Dendritic cell treated with granulocyte-macrophage colony-stimulating factor and Interleukin-4, amounts not matched to agents 40 ng/mL and 50 ng/mL, for 4 days (primary cell): Measurements from ENCODE around the gene OGFOD3.
A peak's percentile ranks its signal among the peaks of the same experiment; 100 is the strongest.
"Not testable (repeated sequence)": the region's sequence is repeated elsewhere in the genome, so short reads cannot be mapped to it uniquely, and the experiment has no call there.

Experiments used
- H3K27ac Mint-ChIP-seq: one replicate; pipeline ENCODE4 v1.8.0; 2022; ENCODE audit warnings: mild to moderate bottlenecking, mixed read lengths
- H3K27me3 Mint-ChIP-seq: one replicate; pipeline ENCODE4 v1.8.0; 2022; ENCODE audit warnings: mild to moderate bottlenecking, mixed read lengths
- H3K36me3 Mint-ChIP-seq: one replicate; pipeline ENCODE4 v1.8.0; 2022; ENCODE audit warnings: low read depth, mixed read lengths
- H3K4me1 Mint-ChIP-seq: one replicate; pipeline ENCODE4 v1.8.0; 2022; ENCODE audit warnings: low read depth, mixed read lengths
- H3K4me3 Mint-ChIP-seq: one replicate; pipeline ENCODE4 v1.8.0; 2022; ENCODE audit warnings: mild to moderate bottlenecking, moderate library complexity, mixed read lengths
- H3K9me3 Mint-ChIP-seq: one replicate; pipeline ENCODE4 v1.8.0; 2022; ENCODE audit warnings: mixed read lengths
- intact Hi-C: fragments of 100-400 bp; cut with micrococcal nuclease; formaldehyde crosslinking; loops from one replicate; pipeline ENCODE4 v1.15.0; 2022

The OGFOD3 gene

DNA sequence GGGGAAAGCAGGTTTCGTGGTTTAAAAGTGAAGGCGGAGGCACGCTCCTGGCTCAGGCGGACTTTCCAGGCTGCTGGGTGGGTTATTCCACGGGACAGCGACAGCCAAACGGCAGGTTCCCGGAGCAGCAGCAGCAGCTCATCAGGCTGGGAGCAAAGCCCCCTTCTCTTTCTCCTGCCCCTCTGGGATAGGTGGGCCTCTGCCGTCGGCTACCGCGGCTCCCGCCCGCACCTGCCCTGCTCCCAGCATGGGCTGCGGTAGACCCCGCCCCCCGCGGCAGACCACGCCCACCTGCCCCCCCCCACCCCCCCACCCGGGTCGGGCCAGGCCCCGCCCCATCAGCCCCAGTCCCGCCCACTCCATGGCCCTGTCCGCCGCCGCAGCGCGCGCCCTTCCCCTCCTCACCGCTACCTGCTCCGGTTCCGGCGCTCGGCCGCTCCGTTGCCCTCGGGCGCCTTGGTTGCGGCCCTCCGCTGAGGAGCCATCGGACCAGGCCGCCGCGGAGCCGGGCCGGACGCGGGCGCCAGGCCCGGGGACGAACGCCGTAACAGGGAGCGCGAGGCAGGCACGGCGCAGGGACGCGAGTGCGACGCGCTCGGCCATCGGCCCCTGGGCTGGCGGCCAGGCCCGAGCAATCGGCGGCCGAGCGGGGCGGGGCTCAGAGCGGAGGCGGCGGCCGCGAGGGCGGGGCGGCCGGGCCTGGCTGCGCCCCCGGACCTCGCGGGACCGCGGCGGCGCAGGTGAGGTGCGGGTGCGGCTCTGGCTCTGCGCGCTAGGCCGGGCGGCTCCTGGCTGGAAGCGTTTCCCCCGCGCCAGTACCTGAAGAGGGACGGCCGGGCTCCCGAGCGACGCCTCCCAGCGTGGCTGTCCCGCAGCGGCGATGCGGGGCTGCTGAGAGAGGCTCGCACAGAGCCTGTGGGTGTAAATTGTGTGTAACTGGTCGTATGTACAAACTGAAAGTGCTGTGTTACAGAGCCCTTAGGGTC is at the start of gene OGFOD3, which contains the start of gene HEXD:
Gene OGFOD3, minus strand, starts transcription at position 586 of the 986 bp plus-strand sequence. Its CDS starts 101 bp downstream, at position 485.
Gene HEXD, plus strand, starts transcription at position 347 of the 986 bp plus-strand sequence. CDS start 1,453 bp downstream, outside the sequence.
- H3K36me3 Mint-ChIP-seq: peaks cover 61% of the 10 kb centered on the region
- intact Hi-C loops: loop anchor here (5.0 kb wide), 1 partner anchor 34 kb away; the partner anchor contains the start of gene CYBC1

GRCh38 chr17:82465023-82465603 is 46.7 kb upstream of the OGFOD3 start:
- Mint-ChIP-seq H3K27ac (no peak overlapping the region), H3K36me3 (peaks cover 100% of the 10 kb centered on the region), H3K27me3 (no peaks in the 10 kb centered on the region), H3K4me1 (peaks cover 21% of the 10 kb centered on the region), H3K4me3 (no peak overlapping the region), H3K9me3 (no peaks in the 10 kb centered on the region)
- intact Hi-C loops: no loop called here

More for the DNA sequence above, at the start of gene OGFOD3, which contains the start of gene HEXD:
- Mint-ChIP-seq H3K27me3 (no peaks in the 10 kb centered on the region), H3K4me1 (peaks cover 24% of the 10 kb centered on the region), H3K9me3 (peaks cover 11% of the 10 kb centered on the region), H3K27ac (peak within 1 kb of the TSS; percentile 72), H3K4me3 (peak within 1 kb of the TSS; percentile 76)

DNA sequence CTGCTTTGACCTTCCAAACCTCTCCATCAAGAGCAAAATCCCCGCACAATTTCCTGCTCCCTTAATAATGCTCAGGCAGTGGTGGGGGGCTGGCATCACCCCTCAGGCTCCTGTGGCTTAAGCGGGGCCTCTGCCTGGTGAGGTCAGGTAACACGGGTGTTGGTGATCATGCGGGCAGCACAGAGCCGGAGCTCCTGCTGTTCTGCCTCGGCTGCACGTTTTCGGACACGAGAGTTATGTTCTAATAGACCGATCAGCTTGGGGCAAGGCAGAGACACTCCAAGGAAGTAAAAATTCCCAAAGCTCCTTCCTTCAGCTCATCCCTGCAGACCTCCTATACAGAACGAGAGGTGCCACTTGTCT is 46.2 kb upstream of the OGFOD3 start:
- H3K36me3 Mint-ChIP-seq: peaks cover 98% of the 10 kb centered on the region

GRCh38 chr17:82463925-82464566 is 45.7 kb upstream of the OGFOD3 start:
- Mint-ChIP-seq H3K4me3 (no peak overlapping the region), H3K4me1 (peaks cover 31% of the 10 kb centered on the region), H3K36me3 (peaks cover 96% of the 10 kb centered on the region), H3K9me3 (no peaks in the 10 kb centered on the region), H3K27me3 (no peaks in the 10 kb centered on the region), H3K27ac (peak overlapping the region; percentile 7)
- intact Hi-C loops: no loop called here

More for the DNA sequence above, 46.2 kb upstream of the OGFOD3 start:
- Mint-ChIP-seq H3K27ac (no peak overlapping the region), H3K27me3 (no peaks in the 10 kb centered on the region), H3K9me3 (no peaks in the 10 kb centered on the region), H3K4me3 (no peak overlapping the region), H3K4me1 (peaks cover 26% of the 10 kb centered on the region)
- intact Hi-C loops: no loop called here

GRCh38 chr17:82463391-82463790 is 45.0 kb upstream of the OGFOD3 start:
- intact Hi-C loops: no loop called here
- H3K4me1 Mint-ChIP-seq: peaks cover 34% of the 10 kb centered on the region
- H3K27ac Mint-ChIP-seq: peak overlapping the region; percentile 7
- no peaks in the 10 kb centered on the region for H3K27me3 Mint-ChIP-seq
- no peaks in the 10 kb centered on the region for H3K9me3 Mint-ChIP-seq
- no peak overlapping the region for H3K4me3 Mint-ChIP-seq
- peaks cover 93% of the 10 kb centered on the region for H3K36me3 Mint-ChIP-seq

- H3K36me3 Mint-ChIP-seq: peaks cover 79% of the 10 kb centered on the region
- H3K4me3 Mint-ChIP-seq: no peak overlapping the region
- no peaks in the 10 kb centered on the region for H3K27me3 Mint-ChIP-seq
- peaks cover 44% of the 10 kb centered on the region for H3K4me1 Mint-ChIP-seq
- peak overlapping the region; percentile 7 for H3K27ac Mint-ChIP-seq
- H3K9me3 Mint-ChIP-seq: no peaks in the 10 kb centered on the region
- intact Hi-C loops: no loop called here
Observed at GRCh38 chr17:82461827-82462524, 43.6 kb upstream of the OGFOD3 start.

GRCh38 chr17:82459936-82460335 is 41.5 kb upstream of the OGFOD3 start:
- intact Hi-C loops: loop anchor here (2.0 kb wide), 1 partner anchor 19 kb away; no protein-coding TSS in a partner anchor
- Mint-ChIP-seq H3K4me1 (peaks cover 52% of the 10 kb centered on the region), H3K36me3 (peaks cover 59% of the 10 kb centered on the region)
- H3K27me3 Mint-ChIP-seq, H3K4me3 Mint-ChIP-seq, H3K27ac Mint-ChIP-seq, H3K9me3 Mint-ChIP-seq: not testable (repeated sequence)

GRCh38 chr17:82458885-82459424 is 40.6 kb upstream of the OGFOD3 start:
- Mint-ChIP-seq H3K4me1 (peaks cover 48% of the 10 kb centered on the region), H3K27ac (peak overlapping the region; percentile 96), H3K27me3 (no peaks in the 10 kb centered on the region), H3K4me3 (peak overlapping the region; percentile 94), H3K9me3 (no peaks in the 10 kb centered on the region), H3K36me3 (peaks cover 49% of the 10 kb centered on the region)
- intact Hi-C loops: loop anchor here (1.0 to 2.0 kb wide), 2 partner anchors 9 to 18 kb away; partner anchors contain the start of gene CYBC1

GRCh38 chr17:82458179-82458884 is 39.9 kb upstream of the OGFOD3 start, which contains the start of gene NARF:
TSS of gene NARF (plus strand) at chr17:82458741. CDS start at chr17:82458804, 63 bp downstream.
- Mint-ChIP-seq H3K4me3 (peak within 1 kb of the TSS; percentile 94), H3K27me3 (no peaks in the 10 kb centered on the region), H3K36me3 (peaks cover 43% of the 10 kb centered on the region), H3K9me3 (no peaks in the 10 kb centered on the region), H3K4me1 (peaks cover 42% of the 10 kb centered on the region), H3K27ac (peak within 1 kb of the TSS; percentile 96)
- intact Hi-C loops: loop anchor here (1.0 to 2.0 kb wide), 2 partner anchors 8 to 18 kb away; partner anchors contain the start of gene CYBC1

GRCh38 chr17:82457929-82458178 is 39.5 kb upstream of the OGFOD3 start:
- peak overlapping the region; percentile 94 for H3K4me3 Mint-ChIP-seq
- intact Hi-C loops: loop anchor here (1.0 to 2.0 kb wide), 2 partner anchors 8 to 17 kb away; partner anchors contain the start of gene CYBC1
- no peaks in the 10 kb centered on the region for H3K27me3 Mint-ChIP-seq
- peaks cover 38% of the 10 kb centered on the region for H3K36me3 Mint-ChIP-seq
- H3K4me1 Mint-ChIP-seq: peaks cover 40% of the 10 kb centered on the region
- H3K27ac Mint-ChIP-seq: peak overlapping the region; percentile 96
- H3K9me3 Mint-ChIP-seq: no peaks in the 10 kb centered on the region

GRCh38 chr17:82457073-82457928 is 38.9 kb upstream of the OGFOD3 start:
- H3K4me3 Mint-ChIP-seq: peak overlapping the region; percentile 94
- intact Hi-C loops: no loop called here
- peaks cover 32% of the 10 kb centered on the region for H3K36me3 Mint-ChIP-seq
- H3K4me1 Mint-ChIP-seq: peaks cover 40% of the 10 kb centered on the region
- H3K27ac Mint-ChIP-seq: peak overlapping the region; percentile 96
- no peaks in the 10 kb centered on the region for H3K9me3 Mint-ChIP-seq
- H3K27me3 Mint-ChIP-seq: no peaks in the 10 kb centered on the region

GRCh38 chr17:82453706-82454105 is 35.3 kb upstream of the OGFOD3 start:
- intact Hi-C loops: loop anchor here (5.0 kb wide), 1 partner anchor 36 kb away; the partner anchor contains the start of genes HEXD and OGFOD3
- not testable (repeated sequence) for H3K9me3 Mint-ChIP-seq, H3K4me3 Mint-ChIP-seq, H3K27me3 Mint-ChIP-seq
- H3K36me3 Mint-ChIP-seq: peaks cover 21% of the 10 kb centered on the region
- H3K27ac Mint-ChIP-seq: peak overlapping the region; percentile 11
- H3K4me1 Mint-ChIP-seq: peaks cover 34% of the 10 kb centered on the region
